Amniotic stem cell (primary cell): Measurements from ENCODE around the gene UPK2.
A peak's percentile ranks its signal among the peaks of the same experiment; 100 is the strongest.

Source experiments
- DNase-seq: peaks from one replicate; lab custom pipeline; 2025; lab: John Stamatoyannopoulos, UW

The UPK2 gene

GRCh38 chr11:118956094-118956846, at the start of gene UPK2:
Gene UPK2 (plus strand): TSS chr11:118956298. CDS start chr11:118956351, 53 bp downstream.
- DNase-seq: peak; percentile 30

- no peak for DNase-seq
These were observed 48.8 kb upstream of the UPK2 start for GRCh38 chr11:118907051-118908042.

GRCh38 chr11:118908264-118908663, 47.8 kb upstream of the UPK2 start:
- no peak for DNase-seq

GRCh38 chr11:118908901-118909618, 47.0 kb upstream of the UPK2 start:
- DNase-seq: peak; percentile 67

- DNase-seq: no peak
These were observed 46.3 kb upstream of the UPK2 start for GRCh38 chr11:118909619-118910308.

- DNase-seq: peak; percentile 79
These were observed 45.6 kb upstream of the UPK2 start for GRCh38 chr11:118910309-118911112.

GRCh38 chr11:118911113-118911879, 44.8 kb upstream of the UPK2 start:
- no peak for DNase-seq

- peak; percentile 84 for DNase-seq
These were observed 44.0 kb upstream of the UPK2 start for GRCh38 chr11:118911880-118912741.

GRCh38 chr11:118912742-118913410, 43.2 kb upstream of the UPK2 start:
- no peak for DNase-seq

- DNase-seq: no peak
These were observed 42.5 kb upstream of the UPK2 start for GRCh38 chr11:118913411-118914125.

GRCh38 chr11:118914178-118914918, 41.8 kb upstream of the UPK2 start:
- DNase-seq: no peak

GRCh38 chr11:118914987-118915386, 41.1 kb upstream of the UPK2 start:
- no peak for DNase-seq

GRCh38 chr11:118915396-118915795, 40.7 kb upstream of the UPK2 start:
- DNase-seq: no peak

GRCh38 chr11:118915941-118916841, 39.9 kb upstream of the UPK2 start:
- DNase-seq: no peak

- peak; percentile 79 for DNase-seq
These were observed 39.2 kb upstream of the UPK2 start for GRCh38 chr11:118916842-118917388.
